ENCODE data around the gene GINS1.

- no peak for TF ChIP-seq POLR2A (IDR thresholded peaks at IDR 0.05)
- no peak for TF ChIP-seq CTCF (IDR thresholded peaks at IDR 0.05)
- no peak for TF ChIP-seq EP300 (IDR thresholded peaks at IDR 0.05)
These were observed 78.4 kb downstream of the GINS1 start for GRCh38 chr20:25485872-25486271.

Data from ovary (tissue), 3 donors.